ENCODE results near the gene TBC1D22A. TPM values are rescaled to one million over a fixed set of nuclear protein-coding genes. Genes with fewer than 3 reads are reported as not detected.

TBC1D22A gene
- total and polyA plus RNA-seq, 2 donors (not counting 3 experiments of a cell fraction or from before 2014, with no cell fraction given): 26.1 to 32.4 TPM

GRCh38 chr22:46799626-46800025, 37.2 kb downstream of the TBC1D22A start:
- ChIA-PET CTCF (interaction anchor here (1.5 to 2.3 kb wide), 3 partner anchors 11 to 37 kb away, joined by 9 to 14 read pairs (median 9); partner anchors contain the start of gene TBC1D22A), POLR2A (no interaction called here)
- Histone ChIP-seq H3K27me3 (ENCODE audit: control insufficient read depth in 2 of 2, insufficient read depth in 2 of 2, low read length in 2 of 2) (no peaks in the 10 kb centered on the region), H3K36me3 (ENCODE audit: control insufficient read depth in 2 of 2, extremely low read depth in 1 of 2, insufficient read depth in 2 of 2, low read length in 2 of 2) (peaks cover 3 to 18% of the 10 kb centered on the region in 2 experiments), H3K4me1 (ENCODE audit: control insufficient read depth, extremely low read depth, insufficient read depth, low read length) (peaks cover 5% of the 10 kb centered on the region), H3K27ac (ENCODE audit: insufficient read depth, low read depth, low read length) (no peak overlapping the region), H3K4me3 (replicated peaks in 1 of 3; ENCODE audit: insufficient read depth in 1 of 3, low read depth in 1 of 3, low read length in 3 of 3) (no peak overlapping the region), H4K20me1 (replicated peaks; ENCODE audit: control insufficient read depth, extremely low read depth, insufficient read depth, low read length) (no peaks in the 10 kb centered on the region), H3K9me3 (replicated peaks; ENCODE audit: control insufficient read depth, insufficient read depth, low read length) (no peaks in the 10 kb centered on the region), H3K4me2 (ENCODE audit: insufficient read depth, low read length) (no peak overlapping the region), H2AFZ (ENCODE audit: low read depth, low read length) (no peak overlapping the region), H3K9me1 (replicated peaks; ENCODE audit: control insufficient read depth, extremely low read depth, insufficient read depth, low read length) (no peaks in the 10 kb centered on the region), H3K9ac (replicated peaks; ENCODE audit: extremely low read depth, insufficient read depth, low read length) (no peak overlapping the region), H3K79me2 (ENCODE audit: control insufficient read depth, insufficient read depth, low read length) (peaks cover 7% of the 10 kb centered on the region)
- no peak for FAIRE-seq
- TF ChIP-seq GATA2 (IDR thresholded peaks at IDR 0.05; ENCODE audit: insufficient read depth, insufficient read length, low read depth, low read length) (no peak), POLR2A (IDR thresholded peaks at IDR 0.05; ENCODE audit: low read depth, low read length) (no peak), CTCF (IDR thresholded peaks at IDR 0.05; ENCODE audit: extremely low read depth in 1 of 2, insufficient read depth in 1 of 2, low read depth in 1 of 2, low read length in 2 of 2) (no peak), POLR2AphosphoS5 (IDR thresholded peaks at IDR 0.05; ENCODE audit: insufficient read depth, low read depth, low read length) (no peak), FOS (IDR thresholded peaks at IDR 0.05; ENCODE audit: borderline replicate concordance, insufficient read depth, low read length) (no peak), JUN (IDR thresholded peaks at IDR 0.05; ENCODE audit: borderline replicate concordance, insufficient read depth, insufficient read length, low read depth) (no peak)
- intact Hi-C loops (cut with micrococcal nuclease): loop anchor here (2.0 to 10.0 kb wide), 5 partner anchors 31 to 1685 kb away; a partner anchor contains a TSS
- DNase-seq (ENCODE audit: low read depth, low spot score): no peak
- dilution Hi-C loops (cut with MboI; ENCODE audit: extremely low pct_ligation_motif_present, low sequenced_read_pairs): no loop called here
- BruUV-seq (replicated peaks): no TSS peak
